Embryonic facial prominence (tissue), 1 donor: ENCODE measurements around the gene POLR3E.
"Not testable (repeated sequence)": the region's sequence is repeated elsewhere in the genome, so short reads cannot be mapped to it uniquely, and the experiment has no call there.

Experiments
- DNase-seq: peaks from one replicate; pipeline ENCODE4 v3.0.0-alpha.2; 2016; ENCODE audit errors: extremely low spot score

The POLR3E gene

DNA sequence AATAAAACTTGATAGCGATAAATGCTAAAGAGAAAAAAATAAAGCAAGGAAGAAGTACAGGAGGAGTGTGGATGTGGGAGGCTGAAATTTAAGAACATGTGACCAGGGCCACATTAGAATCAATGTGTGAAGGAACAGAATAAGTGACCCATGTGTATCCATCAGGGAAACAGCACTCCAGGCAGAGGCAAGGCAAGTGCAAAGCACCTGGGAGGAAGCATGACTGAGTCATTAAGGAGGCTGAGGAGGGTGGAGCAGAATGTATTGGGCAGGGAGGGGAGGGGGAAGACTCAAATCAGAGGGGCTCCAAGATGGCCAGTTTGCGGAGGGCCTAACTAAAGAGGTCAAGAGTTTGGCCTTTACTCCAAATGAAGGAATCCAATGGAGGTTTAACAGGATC is 69.2 kb downstream of the POLR3E start:
- no peak for DNase-seq

DNA sequence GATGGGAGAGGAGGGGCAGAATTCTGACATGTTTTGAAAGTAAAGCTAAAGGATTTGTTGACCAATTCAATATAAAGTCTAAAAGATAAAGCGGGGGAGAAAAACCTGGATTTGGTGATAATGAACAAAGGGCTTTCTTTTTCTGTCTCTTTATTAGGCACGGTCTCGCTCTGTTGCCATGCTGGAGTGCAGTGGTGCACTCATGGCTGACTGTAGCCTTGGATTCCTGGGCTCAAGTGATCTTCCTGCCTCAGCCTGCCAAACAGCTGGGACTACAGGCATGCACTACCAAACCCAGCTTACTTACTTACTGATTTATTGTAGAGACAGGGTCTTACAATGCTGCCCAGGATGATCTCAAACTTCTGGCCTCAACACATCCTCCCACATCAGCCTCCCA is 69.7 kb downstream of the POLR3E start:
- no peak for DNase-seq

DNA sequence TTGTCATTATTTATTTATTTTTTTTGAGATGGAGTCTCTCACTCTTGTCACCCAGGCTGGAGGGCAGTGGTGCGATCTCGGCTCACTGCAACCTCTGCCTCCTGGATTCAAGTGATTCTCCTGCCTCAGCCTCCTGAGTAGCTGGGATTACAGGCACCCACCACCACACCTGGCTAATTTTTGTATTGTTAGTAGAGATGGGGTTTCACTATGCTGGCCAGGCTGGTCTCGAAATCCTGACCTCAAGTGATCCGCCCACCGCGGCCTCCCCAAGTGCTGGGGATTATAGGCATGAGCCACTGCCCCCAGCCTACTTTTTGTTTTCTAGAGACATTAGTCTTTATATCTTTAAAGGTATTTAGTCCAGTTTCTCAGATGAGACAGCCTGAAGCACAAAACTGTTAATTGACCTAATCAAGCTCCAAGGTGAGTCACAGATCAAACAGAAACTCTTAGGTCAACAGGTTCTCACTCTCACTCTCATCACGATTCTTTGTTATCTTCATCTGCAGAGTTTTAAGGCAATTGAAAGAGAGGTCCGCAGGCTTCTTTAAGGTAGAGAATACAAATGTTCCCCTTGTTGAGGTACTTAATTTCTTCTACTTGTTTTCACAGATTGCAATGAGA is 71.1 kb downstream of the POLR3E start:
- DNase-seq, result not testable (repeated sequence)

DNA sequence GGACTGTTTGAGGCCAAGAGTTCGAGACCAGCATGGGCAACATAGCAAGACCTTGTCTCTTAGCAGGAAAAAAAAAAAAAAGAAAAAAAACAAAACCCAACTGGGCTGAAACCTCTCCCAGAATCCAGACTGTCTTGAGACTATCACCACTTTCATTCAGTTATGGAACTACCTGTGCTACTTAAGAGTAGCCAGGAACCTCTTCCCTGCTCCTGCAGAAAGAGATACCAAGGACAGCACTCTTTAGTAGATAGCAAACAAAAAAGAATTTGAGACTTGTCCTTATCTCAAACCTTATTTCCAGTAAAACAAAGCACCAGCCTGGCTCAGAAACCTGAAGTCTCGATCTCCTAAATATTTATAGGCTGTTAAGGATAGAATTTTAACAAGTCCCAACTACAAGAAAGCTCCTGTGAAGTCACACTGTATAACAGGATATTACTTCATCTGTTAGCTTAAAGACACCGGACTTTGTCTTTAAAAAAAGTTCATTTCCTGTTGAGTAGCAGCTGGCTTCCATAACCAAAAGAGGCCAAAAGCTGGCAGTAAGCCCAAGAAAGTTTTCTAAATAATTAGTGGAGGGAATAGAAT is 72.1 kb downstream of the POLR3E start:
- DNase-seq, result no peak

DNA sequence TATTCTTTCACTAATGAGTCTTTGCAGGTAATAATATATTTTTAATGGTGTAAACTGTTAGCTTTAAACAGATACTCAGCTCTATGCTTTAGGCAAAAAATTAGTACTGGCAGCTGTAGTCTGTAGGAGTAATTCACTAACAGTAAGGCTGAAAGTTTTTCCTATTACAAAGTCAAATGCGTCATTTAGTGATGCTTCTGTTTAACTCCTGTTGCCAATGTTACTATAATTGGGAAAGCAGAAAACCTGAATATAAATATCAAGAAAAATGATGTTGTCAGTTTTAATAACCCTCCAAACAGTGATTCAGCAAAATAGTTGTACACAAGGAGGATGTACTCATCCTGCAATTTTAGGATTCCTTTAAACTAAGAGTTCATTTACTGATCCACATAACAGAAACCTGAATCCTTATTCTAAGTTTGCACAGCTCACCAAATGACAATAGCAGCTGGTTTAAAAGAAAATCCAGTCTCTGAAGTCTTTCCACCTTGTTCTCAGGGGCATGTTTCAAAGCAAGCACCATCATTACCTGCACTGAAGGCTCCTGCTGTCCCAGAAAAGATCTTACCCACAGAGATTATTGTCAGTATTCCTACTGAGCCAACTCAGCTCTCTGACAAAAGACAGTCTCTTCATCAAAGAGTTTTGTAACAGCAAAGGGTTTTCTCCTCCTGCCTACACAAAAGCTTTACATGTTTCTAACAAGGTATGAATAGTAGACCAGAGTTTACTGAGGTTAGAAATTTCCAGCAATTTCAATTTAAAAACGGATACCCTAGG is 73.0 kb downstream of the POLR3E start:
- no peak for DNase-seq

DNA sequence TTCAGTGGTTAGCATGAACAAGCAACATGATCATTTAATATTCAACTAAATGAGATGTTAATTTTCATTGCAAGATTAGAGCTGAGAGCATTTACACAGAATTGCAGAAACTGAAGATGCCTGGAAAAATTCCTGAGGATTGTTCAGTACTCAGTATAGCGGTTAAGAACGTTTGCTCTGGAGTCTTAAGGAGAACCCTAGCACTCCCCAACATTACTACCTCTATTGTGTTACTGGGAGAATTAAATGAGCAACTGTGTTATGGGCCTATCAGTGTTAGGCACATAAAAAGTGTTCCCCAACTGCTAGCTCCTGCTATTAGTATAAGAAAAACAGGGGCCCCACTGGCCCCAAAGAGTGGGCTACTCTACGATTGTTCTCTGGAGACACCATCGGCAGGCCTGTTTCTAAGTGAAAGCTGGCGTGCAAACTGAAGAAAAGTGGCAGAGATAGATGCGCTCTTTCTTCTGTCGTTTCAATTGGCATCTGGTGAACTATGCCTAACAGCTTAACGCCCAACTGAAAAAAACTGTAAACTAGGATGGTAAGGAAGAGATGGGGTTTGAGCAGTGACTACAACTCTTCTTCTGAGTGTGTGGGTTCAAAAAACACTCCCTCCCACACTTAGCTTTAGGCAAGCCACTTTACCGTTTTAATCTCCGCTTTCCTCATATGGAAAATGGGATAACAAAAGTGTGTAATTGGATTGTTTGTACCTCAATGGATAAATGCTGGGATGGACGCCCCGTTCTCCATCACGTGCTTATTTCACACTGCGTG is 75.9 kb downstream of the POLR3E start:
- DNase-seq, result no peak

DNA sequence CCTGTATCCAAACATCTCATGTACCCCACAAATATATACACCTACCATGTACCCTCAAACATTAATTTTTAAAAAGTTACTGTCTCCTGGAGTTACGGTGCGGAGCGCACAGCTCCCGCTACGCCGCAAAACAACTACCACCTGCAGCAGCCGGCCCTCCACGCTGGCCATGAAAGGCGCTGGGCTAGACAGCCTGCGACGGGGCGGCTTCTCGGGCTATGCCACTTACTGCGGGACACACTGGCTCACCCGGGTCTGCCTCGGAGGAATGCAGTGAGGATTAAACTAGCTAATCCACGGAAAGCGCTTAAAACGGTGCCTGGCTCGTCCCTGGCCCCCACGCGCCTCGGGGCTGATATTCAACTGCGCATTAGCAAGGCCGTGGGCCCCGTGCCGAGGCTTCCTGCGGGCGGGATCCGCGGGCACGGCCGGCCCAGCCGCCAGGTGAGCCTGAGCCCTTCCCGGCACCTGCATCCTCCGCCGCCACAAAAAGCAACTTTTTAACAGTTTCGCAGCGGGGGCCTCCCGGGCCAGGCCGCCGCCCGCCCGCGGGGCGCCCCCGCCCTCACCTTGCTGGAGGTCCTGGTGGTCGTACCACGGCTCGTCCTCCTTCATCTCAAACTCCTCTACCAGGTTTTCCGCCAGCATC is 76.6 kb downstream of the POLR3E start:
- DNase-seq, result no peak

DNA sequence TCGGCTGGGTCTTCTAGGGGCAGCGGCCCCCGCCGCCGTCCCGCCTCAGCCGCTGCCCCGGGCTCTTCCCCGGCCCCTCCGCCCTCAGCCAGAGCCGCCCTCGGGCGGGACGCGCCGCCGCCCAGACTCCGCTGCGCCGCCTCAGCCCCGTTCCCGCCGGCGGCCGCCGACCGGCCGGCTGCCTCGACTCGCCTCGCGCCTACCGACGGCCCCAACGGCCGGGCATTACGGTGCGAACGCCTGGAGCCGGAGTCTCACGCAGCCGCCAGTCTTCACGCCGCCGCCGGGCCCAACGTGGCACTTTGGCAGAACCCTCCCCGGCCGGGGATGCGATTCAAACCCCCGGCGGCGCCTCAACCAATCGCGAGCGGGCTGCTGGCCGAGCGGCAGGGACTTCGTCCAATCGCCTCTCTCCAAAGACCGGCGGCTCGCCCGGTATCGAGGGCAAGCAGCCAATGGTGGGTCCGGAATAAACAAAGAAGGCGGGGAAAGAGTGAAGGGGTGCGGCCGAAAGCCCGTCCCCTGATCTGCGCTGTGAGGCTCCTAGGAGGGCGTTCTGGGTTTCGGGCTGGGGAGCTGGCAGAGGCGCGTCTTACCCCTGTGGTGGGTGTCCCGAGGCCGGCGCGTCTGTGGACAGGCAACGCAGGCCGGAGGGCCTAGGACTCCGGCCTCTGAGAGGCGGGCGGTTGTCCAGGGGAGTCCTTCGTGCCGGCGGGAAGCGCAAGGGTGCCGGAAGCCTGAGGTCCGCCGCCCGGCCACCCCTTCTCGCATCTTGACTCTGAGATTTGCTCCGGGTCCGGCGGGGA is 77.3 kb downstream of the POLR3E start, which contains the start of gene CDR2:
Gene CDR2, minus strand, starts transcription at position 309 of the 806 bp plus-strand sequence. CDS start 310 bp downstream, outside the sequence.
- peak; percentile 90 for DNase-seq

DNA sequence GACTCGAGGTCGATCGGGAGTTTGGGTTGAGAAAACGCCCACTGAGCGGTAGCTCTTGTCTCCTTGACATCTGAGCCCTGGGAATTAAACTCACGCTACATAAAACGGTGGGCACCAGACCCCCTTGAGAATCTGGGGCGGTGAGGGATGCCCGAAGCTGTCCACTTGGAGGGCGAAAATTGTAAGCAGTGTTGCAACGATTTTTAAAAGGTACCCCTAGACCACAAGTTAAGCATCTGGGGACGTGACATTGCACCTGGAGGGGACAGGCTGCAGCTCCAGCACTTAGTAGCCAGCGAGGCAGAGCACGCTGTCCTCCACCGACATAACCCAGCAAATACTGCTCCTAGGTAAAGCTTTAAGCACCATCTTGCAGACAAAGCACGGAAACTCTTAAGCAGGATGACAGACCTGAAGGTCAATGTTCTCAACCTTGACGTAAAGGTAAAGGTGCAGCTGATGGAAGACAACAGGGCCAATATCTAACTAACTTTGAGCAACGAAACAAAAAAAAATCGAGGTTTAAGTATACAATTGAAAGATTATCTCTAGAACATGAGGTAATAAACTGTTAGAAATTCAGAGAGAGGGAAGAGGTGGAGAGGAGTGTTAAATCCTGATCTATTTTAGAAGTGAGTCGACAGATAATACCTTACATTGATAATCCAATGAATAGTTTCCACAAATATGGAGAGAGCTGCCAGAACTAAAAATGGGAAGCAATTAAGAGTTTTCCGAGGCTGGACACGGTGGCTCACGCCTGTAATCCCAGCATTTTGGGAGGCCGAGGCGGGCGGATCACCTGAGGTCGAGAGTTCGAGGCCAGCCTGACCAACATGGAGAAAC is 78.1 kb downstream of the POLR3E start:
- no peak for DNase-seq

DNA sequence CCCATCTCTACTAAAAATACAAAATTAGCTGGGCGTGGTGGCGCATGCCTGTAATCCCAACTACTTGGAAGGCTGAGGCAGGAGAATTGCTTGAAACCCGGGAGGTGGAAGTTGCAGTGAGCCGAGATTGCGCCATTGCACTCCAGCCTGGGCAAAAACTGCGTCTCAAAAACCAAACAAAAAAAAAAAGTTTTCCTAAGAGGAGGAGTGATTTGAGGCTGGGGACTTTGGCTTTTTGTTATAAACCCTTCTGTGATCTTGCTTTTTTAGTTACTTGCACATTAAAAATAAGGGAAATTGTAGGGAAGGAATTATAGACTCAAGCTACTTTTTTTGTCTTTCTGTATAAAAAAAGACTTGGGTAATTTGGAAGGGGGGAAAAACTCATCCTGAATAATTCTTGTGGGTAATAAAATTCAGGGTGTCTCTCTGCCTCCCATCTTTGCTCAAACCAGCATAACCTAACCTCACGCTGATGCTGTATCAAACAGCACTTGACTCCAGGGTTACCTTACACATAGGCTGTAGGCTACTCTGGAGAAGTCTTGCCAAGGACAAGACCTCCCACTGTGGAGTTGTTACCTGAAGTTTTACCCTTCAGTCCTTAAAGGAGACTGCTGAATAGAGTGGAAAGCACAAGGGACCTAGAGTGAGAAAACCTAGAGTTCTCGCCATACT is 78.9 kb downstream of the POLR3E start:
- DNase-seq, result no peak

DNA sequence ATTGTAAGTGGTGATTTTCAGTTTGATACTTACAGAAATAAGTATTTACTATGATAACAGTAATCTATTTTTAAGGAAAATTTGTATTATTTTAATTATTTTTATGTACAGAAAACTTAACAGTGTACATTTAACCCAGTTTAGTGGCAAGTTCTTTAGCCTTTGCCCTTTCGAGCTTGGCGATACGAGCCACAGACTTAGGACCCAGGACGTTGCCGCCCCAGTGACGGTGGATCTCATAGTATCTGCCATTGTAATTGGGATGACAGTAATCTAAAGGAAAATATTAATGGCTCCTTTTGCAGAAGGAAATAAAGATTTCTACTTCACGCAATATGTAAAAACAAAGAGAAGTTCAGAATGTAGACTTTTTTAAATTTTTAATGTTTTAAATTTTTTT is 82.4 kb downstream of the POLR3E start:
- no peak for DNase-seq

DNA sequence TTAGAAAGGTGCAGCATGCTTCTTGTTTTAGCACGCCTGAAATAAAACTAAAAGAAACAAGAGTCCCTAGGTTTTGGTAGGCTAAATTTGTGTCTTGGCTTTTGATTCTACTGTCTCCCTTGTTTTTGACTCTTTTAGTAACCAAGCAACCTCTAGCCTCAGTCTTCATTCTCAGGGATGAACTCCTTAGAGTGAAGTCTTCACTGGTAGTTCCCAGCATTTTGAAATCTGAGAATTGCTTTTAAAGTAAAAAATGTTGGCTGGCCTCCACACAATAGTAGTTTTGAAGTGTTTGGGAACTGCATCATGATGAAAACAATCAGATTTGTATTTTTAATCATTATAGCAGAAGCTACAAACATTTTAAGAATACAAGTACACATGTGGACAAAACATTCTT is 83.3 kb downstream of the POLR3E start:
- DNase-seq, result no peak

DNA sequence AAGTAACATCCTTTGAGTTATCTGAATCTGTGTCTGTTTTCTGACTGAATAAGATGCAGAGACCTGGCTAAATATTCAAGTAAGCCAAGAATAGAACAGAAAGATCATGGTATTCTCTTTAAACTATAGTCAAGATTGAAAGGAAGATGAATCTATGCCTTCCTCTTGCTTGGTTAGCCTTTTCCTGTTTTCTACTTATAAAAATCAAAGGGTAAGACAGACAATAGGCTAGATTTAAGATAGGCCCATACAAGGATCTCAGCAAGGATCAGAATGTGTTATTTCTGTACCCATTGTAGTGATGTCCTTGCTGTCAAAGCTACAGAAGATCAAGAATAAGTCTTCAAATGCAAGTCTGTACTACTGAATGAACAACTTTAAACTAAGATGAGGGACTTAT is 84.2 kb downstream of the POLR3E start:
- DNase-seq, result no peak

DNA sequence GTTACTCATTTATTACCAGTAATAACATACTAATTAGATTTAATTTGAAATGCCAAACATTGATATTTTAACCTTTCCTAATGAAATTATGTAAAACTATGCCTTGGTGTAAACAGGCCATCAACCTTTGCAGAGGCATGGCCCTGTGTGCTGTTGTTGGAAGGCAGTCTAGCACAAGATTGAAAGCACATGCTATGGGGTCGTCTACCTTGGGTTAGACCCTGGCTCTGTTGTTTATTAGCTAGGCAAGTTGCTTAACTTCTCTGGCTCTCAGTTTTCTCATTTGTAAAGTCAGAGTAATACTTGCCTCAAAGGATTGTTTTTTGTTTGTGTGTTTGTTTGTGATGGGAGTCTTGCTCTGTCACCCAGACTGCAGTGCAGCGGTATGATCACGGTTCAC is 86.6 kb downstream of the POLR3E start:
- no peak for DNase-seq
